ENCODE measurements around the gene GFOD1.

GRCh38 chr6:13398069-13398381, 89.4 kb downstream of the GFOD1 start:
- TF ChIP-seq POLR2AphosphoS5 (IDR thresholded peaks at IDR 0.05) = no peak
- TF ChIP-seq, protein P1, sequence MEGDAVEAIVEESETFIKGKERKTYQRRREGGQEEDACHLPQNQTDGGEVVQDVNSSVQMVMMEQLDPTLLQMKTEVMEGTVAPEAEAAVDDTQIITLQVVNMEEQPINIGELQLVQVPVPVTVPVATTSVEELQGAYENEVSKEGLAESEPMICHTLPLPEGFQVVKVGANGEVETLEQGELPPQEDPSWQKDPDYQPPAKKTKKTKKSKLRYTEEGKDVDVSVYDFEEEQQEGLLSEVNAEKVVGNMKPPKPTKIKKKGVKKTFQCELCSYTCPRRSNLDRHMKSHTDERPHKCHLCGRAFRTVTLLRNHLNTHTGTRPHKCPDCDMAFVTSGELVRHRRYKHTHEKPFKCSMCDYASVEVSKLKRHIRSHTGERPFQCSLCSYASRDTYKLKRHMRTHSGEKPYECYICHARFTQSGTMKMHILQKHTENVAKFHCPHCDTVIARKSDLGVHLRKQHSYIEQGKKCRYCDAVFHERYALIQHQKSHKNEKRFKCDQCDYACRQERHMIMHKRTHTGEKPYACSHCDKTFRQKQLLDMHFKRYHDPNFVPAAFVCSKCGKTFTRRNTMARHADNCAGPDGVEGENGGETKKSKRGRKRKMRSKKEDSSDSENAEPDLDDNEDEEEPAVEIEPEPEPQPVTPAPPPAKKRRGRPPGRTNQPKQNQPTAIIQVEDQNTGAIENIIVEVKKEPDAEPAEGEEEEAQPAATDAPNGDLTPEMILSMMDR (IDR thresholded peaks at IDR 0.05; ENCODE audit: poor library complexity, severe bottlenecking) = peak; percentile 1
- TF ChIP-seq RAD21 (conservative IDR thresholded peaks at IDR 0.05) = no peak
- no peak for TF ChIP-seq EP300 (conservative IDR thresholded peaks at IDR 0.05; ENCODE audit: poor library complexity, severe bottlenecking)
- TF ChIP-seq EZH2 (IDR thresholded peaks at IDR 0.05; ENCODE audit: borderline replicate concordance, insufficient read depth, low read length, poor library complexity, severe bottlenecking) = no peak
- TF ChIP-seq TAF1 (IDR thresholded peaks at IDR 0.05; ENCODE audit: low read depth) = no peak
- TF ChIP-seq REST (IDR thresholded peaks at IDR 0.05; ENCODE audit: borderline replicate concordance) = no peak
